NCI-H2196 (cell line): ENCODE measurements around the gene ABL1.
A peak's percentile ranks its signal among the peaks of the same experiment; 100 is the strongest.

Source experiments
- DNase-seq: peaks from one replicate; lab custom pipeline; 2025; ENCODE audit not compliant: unreplicated experiment; lab: John Stamatoyannopoulos, UW

ABL1 gene

GRCh38 chr9:130888146-130888885 is 53.3 kb downstream of the ABL1 start:
- DNase-seq, result no peak

- no peak for DNase-seq
Measured at GRCh38 chr9:130890124-130890523, 55.1 kb downstream of the ABL1 start.

GRCh38 chr9:130890870-130891687 is 56.0 kb downstream of the ABL1 start:
- DNase-seq, result no peak

DNA sequence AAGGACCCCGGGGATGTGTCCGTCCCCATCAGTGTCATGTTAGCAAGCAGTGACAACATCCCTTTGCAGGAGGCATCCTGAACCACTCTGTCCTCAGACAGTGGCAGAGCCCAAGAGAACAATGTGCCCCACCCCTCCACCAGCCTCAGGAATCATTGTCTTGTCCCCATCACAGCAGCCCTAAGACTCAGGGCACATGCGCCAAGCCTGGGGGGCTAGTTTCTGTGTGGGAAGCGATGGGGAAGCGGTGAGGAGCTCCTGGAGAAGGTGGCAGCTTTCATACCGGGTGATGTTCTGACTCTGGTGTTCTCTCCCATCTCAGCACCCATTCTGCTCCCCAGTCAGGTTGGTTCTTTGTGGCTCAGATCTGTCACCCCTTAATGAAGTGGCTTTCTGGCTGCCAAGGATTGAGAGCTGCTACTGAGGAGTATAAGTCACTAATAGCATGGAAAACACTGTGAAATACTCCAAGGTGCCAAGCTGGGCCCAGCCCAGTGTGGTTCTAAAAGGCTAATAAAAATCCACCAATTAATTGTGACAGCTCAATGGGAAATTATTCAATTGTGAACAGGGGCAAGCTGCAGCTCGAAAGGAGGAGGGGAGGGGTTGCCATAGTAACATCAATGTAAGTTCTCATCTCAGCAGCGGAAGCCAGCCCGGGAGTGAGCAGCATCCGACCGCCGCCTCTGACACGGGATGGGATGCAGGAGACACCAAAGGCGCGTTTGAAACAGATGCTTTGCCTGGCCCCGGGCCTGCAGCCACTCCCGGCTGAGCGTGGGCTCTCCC is 56.8 kb downstream of the ABL1 start:
- no peak for DNase-seq

- DNase-seq, result no peak
Measured at GRCh38 chr9:130892477-130893304, 57.6 kb downstream of the ABL1 start.

GRCh38 chr9:130893341-130894101 is 58.5 kb downstream of the ABL1 start:
- DNase-seq, result no peak

DNA sequence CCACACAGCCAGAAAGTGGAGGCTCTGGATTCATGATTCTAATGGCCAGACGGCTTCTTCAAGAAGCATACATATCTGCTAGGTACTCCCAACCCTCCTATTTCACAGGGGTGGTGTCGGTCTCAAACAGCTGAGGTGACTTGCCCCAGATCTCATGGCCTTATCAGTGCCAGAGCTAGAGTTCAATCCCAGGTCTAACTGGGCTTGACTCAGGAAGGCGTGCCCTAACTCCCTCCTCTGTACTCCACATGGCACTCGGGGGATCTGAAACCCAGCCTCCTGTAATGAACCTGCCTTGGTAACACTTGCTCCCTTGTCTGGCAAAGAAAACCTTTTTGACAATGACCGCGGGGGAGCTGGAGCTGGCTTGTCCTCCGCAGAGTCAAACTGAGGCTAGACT is 59.5 kb downstream of the ABL1 start:
- DNase-seq, result no peak

DNA sequence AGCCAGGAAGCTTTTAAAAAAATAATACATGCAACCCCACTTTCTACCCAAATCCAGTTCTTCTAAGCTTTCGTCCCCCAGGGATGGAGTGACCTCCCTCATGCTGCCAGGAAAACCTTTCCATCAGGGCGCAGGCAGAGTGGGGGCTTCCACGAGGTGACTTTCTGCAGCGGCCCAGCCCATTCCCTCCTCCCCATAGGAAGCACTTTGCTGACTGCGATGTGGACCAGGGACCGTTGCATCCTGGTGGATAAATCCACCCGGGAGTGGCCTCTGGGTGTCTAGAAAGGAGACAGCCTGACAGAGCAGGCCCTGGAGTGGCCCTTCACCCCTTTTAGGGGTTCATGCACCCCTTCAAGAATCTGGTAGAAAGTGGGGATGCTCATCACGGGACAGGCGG is 60.0 kb downstream of the ABL1 start:
- no peak for DNase-seq

DNA sequence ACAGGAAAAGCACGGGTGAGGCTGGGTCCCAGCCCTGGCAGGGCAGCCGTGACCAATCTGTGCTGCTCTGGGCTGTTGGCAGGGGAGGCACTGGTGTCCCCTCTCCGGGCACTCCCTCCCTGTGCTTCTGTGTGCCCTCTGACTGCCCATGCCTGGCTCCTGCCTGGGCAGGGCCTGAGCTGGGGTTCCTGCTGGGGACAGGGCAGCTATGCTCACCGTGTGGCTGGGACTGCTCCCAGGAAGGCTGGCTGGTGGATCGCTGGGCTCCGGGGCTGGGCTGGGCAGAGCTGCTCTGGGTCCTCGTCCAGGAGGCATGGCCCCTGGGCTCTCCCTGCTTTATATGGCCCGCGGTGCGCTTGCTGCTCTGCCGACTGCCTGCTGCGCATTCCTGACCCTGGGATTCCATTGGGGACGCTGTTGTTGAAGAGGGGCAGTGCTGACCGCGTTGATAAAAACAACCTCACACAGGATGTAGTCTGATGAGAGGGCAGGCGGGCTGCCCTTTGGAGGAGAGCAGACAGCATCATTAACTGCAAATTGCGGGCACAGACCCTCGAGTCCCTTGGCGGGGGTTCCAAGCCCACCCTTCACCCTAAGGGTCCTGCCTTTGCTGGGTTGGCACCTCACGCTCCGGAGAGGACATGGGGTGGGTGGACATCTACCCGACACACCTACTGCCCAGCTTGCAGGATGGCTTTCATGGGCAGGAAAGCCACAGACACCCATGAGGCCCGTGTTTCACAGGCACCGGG is 60.6 kb downstream of the ABL1 start:
- no peak for DNase-seq

DNA sequence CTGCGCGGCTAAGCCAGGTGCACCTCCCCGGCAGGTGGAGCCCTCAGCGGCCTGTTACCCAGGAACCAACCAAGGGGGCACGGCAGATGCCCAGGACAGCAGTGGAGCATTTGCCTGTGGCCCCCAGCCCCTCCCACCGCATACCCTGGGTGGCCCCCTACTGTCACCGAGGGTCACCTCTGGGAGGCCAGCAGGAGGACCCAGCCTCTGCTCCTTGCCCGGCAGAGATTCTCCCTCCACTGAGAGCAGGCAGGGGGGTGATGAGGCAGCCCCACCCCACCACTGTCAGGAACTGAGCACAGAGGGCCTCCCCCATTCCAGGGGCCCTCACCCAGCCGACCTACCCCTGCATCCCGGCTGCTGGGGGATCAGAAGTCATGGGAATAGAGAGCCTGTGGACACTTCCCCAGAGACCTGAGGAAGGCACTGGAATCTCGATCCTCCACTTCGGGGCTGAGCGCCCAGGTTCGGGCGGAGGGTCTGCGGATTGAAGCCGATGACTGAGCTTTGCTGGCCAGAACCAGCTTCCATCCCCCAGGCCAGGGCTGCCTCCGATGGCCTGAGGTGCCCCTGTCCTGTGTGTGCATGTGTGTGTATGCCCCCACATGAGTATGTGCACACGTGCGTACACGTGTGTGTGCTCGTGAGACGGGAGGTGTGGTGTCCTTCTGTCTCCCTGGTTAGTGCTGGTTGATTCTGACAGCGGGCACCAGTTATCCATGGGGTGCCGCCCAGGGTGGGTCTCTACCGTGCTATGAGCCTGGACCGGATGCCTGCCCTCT is 61.4 kb downstream of the ABL1 start, which contains the start of gene QRFP:
QRFP (minus strand) TSS at position 580 of the 782 bp plus-strand sequence. CDS start 2,974 bp downstream, outside the sequence.
- no peak for DNase-seq

DNA sequence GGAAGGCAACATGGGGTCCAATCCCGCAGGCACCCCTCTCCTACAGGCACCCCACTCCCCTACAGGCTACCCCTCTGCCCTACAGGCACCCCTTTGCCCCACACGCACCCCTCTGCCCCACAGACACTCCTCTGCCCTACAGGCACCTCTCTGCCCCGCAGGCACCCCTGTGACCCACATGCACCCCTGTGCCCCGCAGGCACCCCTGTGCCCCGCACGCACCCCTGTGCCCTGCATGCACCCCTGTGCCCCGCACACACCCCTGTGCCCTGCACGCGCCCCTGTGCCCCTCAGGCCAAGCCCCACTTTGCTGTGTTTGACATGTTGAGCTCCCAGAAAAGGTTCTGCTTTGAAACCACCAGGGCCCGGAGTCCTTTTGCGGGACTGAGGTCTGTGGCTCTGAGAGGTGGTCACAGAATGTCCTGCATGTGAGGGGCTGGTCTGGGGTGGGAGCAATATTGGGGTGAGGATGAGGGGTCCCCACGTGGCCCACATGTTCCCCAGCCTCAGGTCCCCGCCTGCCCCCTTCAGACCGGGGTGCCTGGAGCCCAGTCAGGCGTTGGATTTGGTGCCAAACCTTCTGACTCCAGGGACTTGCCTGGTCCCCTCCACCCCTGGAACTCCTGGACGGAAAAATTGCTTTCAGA is 62.2 kb downstream of the ABL1 start:
- DNase-seq, result no peak

DNA sequence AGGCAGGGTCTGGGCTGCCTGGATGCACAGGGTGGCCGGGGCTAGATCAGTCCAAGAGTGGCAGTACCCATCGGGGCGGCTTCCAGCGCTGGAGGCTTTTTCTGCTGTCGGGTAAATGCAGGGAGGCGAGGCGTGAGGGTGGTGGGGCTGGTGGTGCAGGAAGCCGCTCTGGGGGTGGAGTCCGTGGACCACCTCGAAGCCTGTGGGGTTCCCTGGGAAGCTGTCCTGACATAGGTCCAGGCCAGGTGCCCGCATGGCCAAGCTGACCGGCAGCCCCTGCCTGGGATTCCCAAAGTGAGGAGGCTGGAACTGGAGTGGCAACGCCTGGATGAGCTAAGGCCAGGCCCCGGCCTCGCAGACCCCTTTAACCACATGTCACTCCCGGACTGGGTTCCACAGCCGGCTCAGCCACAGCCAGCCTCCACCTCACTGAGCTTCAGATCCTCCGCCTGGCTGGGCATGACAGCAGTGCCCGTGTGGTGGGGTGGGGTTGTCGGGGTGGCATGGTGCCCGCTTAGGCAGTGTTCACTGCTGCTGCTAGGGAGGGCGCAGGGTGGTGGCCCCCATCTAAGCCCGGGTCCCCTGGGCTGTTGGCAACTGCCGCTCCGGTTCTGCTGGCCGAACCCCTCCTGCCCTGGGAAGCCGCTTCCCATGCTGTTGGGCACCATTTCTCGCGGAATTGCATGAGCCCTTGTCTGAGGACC is 62.9 kb downstream of the ABL1 start:
- no peak for DNase-seq

- peak; percentile 12 for DNase-seq
Measured at GRCh38 chr9:130898552-130898852, 63.4 kb downstream of the ABL1 start.

DNA sequence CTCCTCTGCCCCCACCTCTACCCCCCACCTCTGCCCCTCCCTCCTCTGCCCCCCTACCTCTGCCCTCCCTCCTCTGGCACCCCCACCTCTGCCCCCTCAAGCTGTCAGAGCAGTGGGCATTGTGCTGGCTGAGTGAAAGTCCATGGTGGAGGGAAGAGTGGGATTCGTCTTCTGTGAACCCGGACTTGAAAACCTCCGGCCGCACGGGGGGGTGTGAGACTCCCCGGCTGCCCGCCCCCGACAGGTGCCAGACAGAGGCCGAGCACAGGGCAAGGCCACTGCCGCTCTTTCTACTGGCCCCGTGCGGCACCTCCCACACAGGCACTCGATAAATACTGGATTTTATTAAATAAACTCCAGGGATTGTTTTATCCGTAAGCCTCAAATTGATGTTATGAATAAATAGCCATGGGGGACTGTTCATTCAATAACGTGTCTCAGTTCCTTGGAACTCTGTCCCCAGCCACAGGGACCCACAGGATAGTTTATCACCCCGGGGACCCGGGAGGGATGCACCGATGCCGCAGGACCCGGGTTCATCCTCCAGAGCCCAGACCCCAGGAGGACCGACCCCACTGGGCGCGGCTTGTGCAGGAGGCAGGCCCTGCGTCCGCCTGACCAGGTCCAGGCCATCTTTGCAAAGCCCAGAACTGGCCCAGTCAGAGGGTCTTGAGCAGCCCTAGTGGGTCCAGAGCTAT is 64.1 kb downstream of the ABL1 start:
- DNase-seq, result no peak

GRCh38 chr9:130900701-130901497 is 65.8 kb downstream of the ABL1 start:
- no peak for DNase-seq
